Measurements from ENCODE around the gene KRTAP5-5.

DNA sequence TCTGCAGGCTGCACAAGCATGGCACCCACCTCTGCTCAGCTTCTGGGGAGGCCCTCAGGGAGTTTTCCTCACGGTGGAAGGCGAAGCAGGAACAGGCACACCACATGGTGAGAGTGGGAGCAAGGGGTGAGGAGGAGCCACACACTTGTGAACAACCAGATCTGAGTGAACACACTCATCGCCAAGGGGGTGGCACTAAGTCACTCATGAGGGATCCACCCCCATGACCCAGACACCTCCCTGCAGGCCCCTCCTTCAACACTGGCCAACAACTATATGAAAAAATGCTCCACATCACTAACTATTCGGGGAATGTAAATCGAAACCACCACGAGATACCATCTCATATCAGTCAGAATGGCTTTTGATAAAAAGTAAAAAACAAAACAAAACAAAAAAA, 30.8 kb upstream of the KRTAP5-5 start:
- TF ChIP-seq, protein P1, sequence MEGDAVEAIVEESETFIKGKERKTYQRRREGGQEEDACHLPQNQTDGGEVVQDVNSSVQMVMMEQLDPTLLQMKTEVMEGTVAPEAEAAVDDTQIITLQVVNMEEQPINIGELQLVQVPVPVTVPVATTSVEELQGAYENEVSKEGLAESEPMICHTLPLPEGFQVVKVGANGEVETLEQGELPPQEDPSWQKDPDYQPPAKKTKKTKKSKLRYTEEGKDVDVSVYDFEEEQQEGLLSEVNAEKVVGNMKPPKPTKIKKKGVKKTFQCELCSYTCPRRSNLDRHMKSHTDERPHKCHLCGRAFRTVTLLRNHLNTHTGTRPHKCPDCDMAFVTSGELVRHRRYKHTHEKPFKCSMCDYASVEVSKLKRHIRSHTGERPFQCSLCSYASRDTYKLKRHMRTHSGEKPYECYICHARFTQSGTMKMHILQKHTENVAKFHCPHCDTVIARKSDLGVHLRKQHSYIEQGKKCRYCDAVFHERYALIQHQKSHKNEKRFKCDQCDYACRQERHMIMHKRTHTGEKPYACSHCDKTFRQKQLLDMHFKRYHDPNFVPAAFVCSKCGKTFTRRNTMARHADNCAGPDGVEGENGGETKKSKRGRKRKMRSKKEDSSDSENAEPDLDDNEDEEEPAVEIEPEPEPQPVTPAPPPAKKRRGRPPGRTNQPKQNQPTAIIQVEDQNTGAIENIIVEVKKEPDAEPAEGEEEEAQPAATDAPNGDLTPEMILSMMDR (IDR thresholded peaks at IDR 0.05): no peak
- TF ChIP-seq POLR2AphosphoS5 (IDR thresholded peaks at IDR 0.05) (no peak), POLR2A (IDR thresholded peaks at IDR 0.05) (no peak), EP300 (IDR thresholded peaks at IDR 0.05) (no peak)

Data from gastroesophageal sphincter (tissue), 3 donors.